Keratinocyte (primary cell): ENCODE measurements around the gene CREB3L2. TPM values are rescaled to one million over a fixed set of nuclear protein-coding genes. Genes with fewer than 3 reads are reported as not detected.
A peak's percentile ranks its signal among the peaks of the same experiment; 100 is the strongest.

Experiments used
- DNase-seq: peaks from one replicate; pipeline ENCODE4 v3.0.0-alpha.2; 2011; ENCODE audit warnings: low read depth, missing footprints, low spot score
- FAIRE-seq: peaks from 2 replicates; lab custom pipeline; 2011; peaks lifted over from hg19 to GRCh38; lab: Jason Lieb, UNC
- H2AFZ ChIP-seq: 2 replicates; pipeline ENCODE4 v1.6.0; 2012; ENCODE audit warnings: low read length, control low read depth, inconsistent platforms; ENCODE audit not compliant: control insufficient read depth
- H3K27ac ChIP-seq: 2 replicates; pipeline ENCODE4 v1.5.1; 2011; ENCODE audit warnings: low read length; ENCODE audit not compliant: control insufficient read depth, insufficient read depth
- H3K27me3 ChIP-seq: 3 replicates; pipeline ENCODE4 v1.6.0; 2011; ENCODE audit warnings: low read length; ENCODE audit not compliant: control insufficient read depth, insufficient read depth; ENCODE audit errors: extremely low read depth
- H3K36me3 ChIP-seq, 2 experiments: 2 replicates in 1 of 2; 3 replicates in 1 of 2; pipeline ENCODE4 v1.5.1; 2011; ENCODE audit warnings: low read length in 2 of 2, mild to moderate bottlenecking in 1 of 2; ENCODE audit not compliant: control insufficient read depth in 2 of 2, insufficient read depth in 2 of 2; ENCODE audit errors: extremely low read depth in 1 of 2
- H3K4me1 ChIP-seq: 3 replicates; pipeline ENCODE4 v1.5.1; 2011; ENCODE audit warnings: low read length; ENCODE audit not compliant: control insufficient read depth, insufficient read depth; ENCODE audit errors: extremely low read depth
- H3K4me2 ChIP-seq: 3 replicates; pipeline ENCODE4 v1.6.0; 2011; ENCODE audit warnings: low read depth, low read length; ENCODE audit not compliant: control insufficient read depth, insufficient read depth; ENCODE audit errors: extremely low read depth
- H3K4me3 ChIP-seq, 3 experiments: fragments of 200-600 bp in 1 of 3; sonication (generic) in 1 of 3; 2 replicates in 2 of 3; 3 replicates in 1 of 3; pipeline ENCODE4 v1.5.1; 2011 to 2016; ENCODE audit warnings: low read length in 3 of 3, mild to moderate bottlenecking in 3 of 3, control low read depth in 2 of 3, inconsistent platforms in 1 of 3, low read depth in 1 of 3, mixed read lengths in 1 of 3, mixed run types in 1 of 3, moderate library complexity in 1 of 3; ENCODE audit not compliant: control insufficient read depth in 2 of 3, insufficient read depth in 2 of 3; ENCODE audit errors: extremely low read depth in 1 of 3
- H3K79me2 ChIP-seq: 2 replicates; pipeline ENCODE4 v1.6.0; 2012; ENCODE audit warnings: low read length; ENCODE audit not compliant: control insufficient read depth, insufficient read depth
- H3K9ac ChIP-seq: 3 replicates; pipeline ENCODE4 v1.6.0; 2011; ENCODE audit warnings: low read length; ENCODE audit not compliant: control insufficient read depth, insufficient read depth; ENCODE audit errors: extremely low read depth
- H3K9me1 ChIP-seq: 3 replicates; pipeline ENCODE4 v1.6.0; 2011; ENCODE audit warnings: low read length; ENCODE audit not compliant: control insufficient read depth, insufficient read depth; ENCODE audit errors: extremely low read depth
- H3K9me3 ChIP-seq: 2 replicates; pipeline ENCODE4 v1.5.1; 2012; ENCODE audit warnings: low read depth, low read length; ENCODE audit not compliant: control insufficient read depth
- H4K20me1 ChIP-seq: 3 replicates; pipeline ENCODE4 v1.6.0; 2011; ENCODE audit warnings: low read length; ENCODE audit not compliant: control insufficient read depth, insufficient read depth; ENCODE audit errors: extremely low read depth
- CTCF ChIP-seq, 3 experiments: IDR thresholded peaks in 1 of 3; conservative IDR thresholded peaks in 1 of 3; optimal IDR thresholded peaks in 1 of 3; 2 replicates in 2 of 3; 3 replicates in 1 of 3; pipeline versions ENCODE3 to v1.5.1; 2011; ENCODE audit warnings: low read length in 3 of 3, mild to moderate bottlenecking in 3 of 3, moderate library complexity in 2 of 3, control low read depth in 1 of 3, inconsistent platforms in 1 of 3; ENCODE audit not compliant: insufficient read depth in 2 of 3; ENCODE audit errors: extremely low read depth in 1 of 3
- EZH2 ChIP-seq: IDR thresholded peaks from one replicate; pipeline ENCODE4 v1.6.1; 2012; ENCODE audit warnings: inconsistent platforms, mild to moderate bottlenecking, low read length, moderate library complexity
- dilution Hi-C: fragments of 300-500 bp; cut with MboI; formaldehyde crosslinking; loops from one replicate; pipeline ENCODE4 v1.7.0; 2020; ENCODE audit warnings: low sequenced_read_pairs; ENCODE audit not compliant: extremely low pct_ligation_motif_present
- polyA plus RNA-seq, 5 experiments: library from polyadenylated mRNA; depleted of rRNA in 3 of 5; stranded (reverse) in 3 of 5; stranded (forward) in 1 of 5; unstranded in 1 of 5; fragments of >200 nt; gene quantifications; 1 replicate in 1 of 5; 2 replicates in 3 of 5; 3 replicates in 1 of 5; pipeline versions ENCODE4 v1.2.1 to v1.2.3, GENCODE V29; 2011 to 2012; ENCODE audit warnings: missing spikeins in 2 of 5, low read depth in 1 of 5, low replicate concordance in 1 of 5

The CREB3L2 gene
- polyA plus RNA-seq, 1 donor (not counting 4 experiments of a cell fraction or from before 2014, with no cell fraction given), result 12.8 TPM

DNA sequence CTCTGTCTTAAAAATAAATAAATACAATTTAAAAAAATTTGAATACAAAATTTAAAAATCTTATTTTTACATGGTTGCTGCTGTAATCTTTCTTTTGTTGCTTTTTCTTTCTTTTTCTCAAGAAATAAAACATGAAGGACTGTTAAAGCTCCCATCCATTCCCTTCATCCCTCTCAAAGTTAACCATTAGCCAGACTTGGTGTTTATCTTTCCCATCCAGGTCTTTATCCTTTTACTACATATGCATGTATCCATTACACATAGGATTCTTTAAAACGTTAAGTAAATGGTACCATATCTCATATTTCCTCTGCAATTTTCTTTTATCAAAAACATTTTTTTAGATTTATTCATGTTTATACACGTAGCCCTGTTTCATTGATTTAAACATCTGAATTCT lies 70.1 kb downstream of the CREB3L2 start:
- Histone ChIP-seq H3K27ac (no peak overlapping the region), H3K36me3 (no peaks in the 10 kb centered on the region), H3K9me3 (no peaks in the 10 kb centered on the region), H3K4me2 (no peak overlapping the region), H3K9ac (no peak overlapping the region), H2AFZ (no peak overlapping the region), H3K4me1 (peaks cover 33% of the 10 kb centered on the region), H3K27me3 (no peaks in the 10 kb centered on the region), H3K79me2 (peaks cover 23% of the 10 kb centered on the region), H4K20me1 (no peaks in the 10 kb centered on the region), H3K4me3 (no peak overlapping the region), H3K9me1 (peaks cover 2% of the 10 kb centered on the region)
- FAIRE-seq (no peak), DNase-seq (no peak)
- dilution Hi-C loops, result no loop called here
- TF ChIP-seq CTCF (optimal IDR thresholded peaks at IDR 0.05 in 1 of 3, IDR thresholded peaks at IDR 0.05 in 1 of 3, conservative IDR thresholded peaks at IDR 0.05 in 1 of 3; ENCODE audit: extremely low read depth in 1 of 3, insufficient read depth in 2 of 3, low read length in 3 of 3), result no peak
- no peak for TF ChIP-seq EZH2

DNA sequence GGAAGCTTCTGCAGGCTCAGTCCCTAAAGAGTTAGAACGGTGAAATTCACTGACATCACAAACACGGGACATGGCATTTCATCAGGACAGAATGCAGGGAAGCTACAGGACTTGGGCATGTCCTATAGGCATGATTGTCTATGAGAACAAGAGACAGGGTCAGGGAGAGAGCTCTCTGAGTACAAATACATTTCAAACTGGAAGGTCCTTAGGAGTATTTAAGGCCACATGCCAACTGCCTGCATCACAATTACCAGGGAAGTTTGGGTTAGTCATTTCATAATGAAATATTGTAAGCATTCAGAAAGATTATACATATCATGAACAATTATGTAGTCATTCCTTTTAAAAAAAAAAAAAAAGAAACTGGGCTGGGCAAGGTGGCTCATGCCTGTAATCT lies 71.3 kb downstream of the CREB3L2 start:
- dilution Hi-C loops, result no loop called here
- H3K27me3 ChIP-seq, result no peaks in the 10 kb centered on the region
- peak; percentile 42 for DNase-seq
- H4K20me1 ChIP-seq, result no peaks in the 10 kb centered on the region
- peak overlapping the region; percentile 55 for H3K4me2 ChIP-seq
- H3K9ac ChIP-seq, result no peak overlapping the region
- H3K4me3 ChIP-seq, result no peak overlapping the region
- peaks cover 16% of the 10 kb centered on the region for H3K79me2 ChIP-seq
- no peak overlapping the region for H2AFZ ChIP-seq
- peaks cover 33% of the 10 kb centered on the region for H3K4me1 ChIP-seq
- FAIRE-seq, result no peak
- H3K27ac ChIP-seq, result peak overlapping the region; percentile 79
- H3K36me3 ChIP-seq, result peaks cover 0 to 3% of the 10 kb centered on the region in 2 experiments
- no peaks in the 10 kb centered on the region for H3K9me3 ChIP-seq
- H3K9me1 ChIP-seq, result peaks cover 2% of the 10 kb centered on the region
- TF ChIP-seq EZH2, result no peak
- TF ChIP-seq CTCF (optimal IDR thresholded peaks at IDR 0.05 in 1 of 3, IDR thresholded peaks at IDR 0.05 in 1 of 3, conservative IDR thresholded peaks at IDR 0.05 in 1 of 3; ENCODE audit: extremely low read depth in 1 of 3, insufficient read depth in 2 of 3, low read length in 3 of 3), result no peak
